HG03103 (cell line): ENCODE measurements around the gene CHID1.

Experiments used
- ATAC-seq: cut with Tn5 transposase; IDR thresholded peaks from one replicate; pipeline ENCODE4 v1.9.1; 2021; ENCODE audit warnings: low read depth; ENCODE audit not compliant: unreplicated experiment

CHID1 gene

GRCh38 chr11:910589-911030 is at the start of gene CHID1:
Gene CHID1, minus strand, starts transcription at chr11:910810. Its CDS starts 5,994 bp downstream, at chr11:904816.
- ATAC-seq, result peak; percentile 76

DNA sequence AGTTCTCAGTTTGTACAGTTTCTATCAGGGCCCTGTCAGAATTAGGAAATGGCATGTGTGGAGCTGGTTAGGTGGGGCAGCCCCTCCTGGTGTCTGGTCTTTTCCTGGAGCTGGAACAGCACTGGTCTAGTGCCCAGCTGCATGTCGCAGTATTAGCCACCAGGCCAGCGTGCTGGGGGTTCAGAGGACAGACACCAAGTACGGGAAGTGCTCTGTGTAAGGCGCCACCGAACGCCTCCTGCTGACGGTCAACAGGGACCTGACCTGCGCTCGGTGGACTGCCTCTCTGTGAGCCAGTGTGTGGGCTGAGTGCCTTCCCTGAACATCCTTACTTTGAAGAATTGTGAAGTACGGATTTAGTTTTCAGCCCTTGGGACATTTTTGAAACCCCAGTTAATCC is 49.0 kb upstream of the CHID1 start:
- ATAC-seq, result no peak

DNA sequence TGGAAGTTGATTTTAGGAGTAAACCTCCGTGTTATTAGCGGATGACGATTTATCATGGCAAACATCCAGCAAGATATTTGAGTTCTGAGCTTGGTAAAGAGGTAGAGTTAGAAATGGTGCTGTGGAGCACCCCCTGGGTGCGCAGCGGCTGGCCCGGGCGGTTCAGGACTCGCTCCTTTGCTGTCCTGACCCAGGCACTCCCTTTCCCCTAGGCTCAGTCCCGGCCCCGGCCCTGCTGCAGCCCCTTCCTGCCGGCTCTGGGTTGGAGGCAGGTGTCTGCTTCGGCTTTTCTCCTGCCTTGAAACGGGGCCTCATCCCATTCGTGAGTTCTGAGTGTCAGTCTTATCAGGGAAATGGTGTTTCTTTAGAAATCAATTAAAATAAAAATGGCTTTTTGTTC is 48.4 kb upstream of the CHID1 start:
- ATAC-seq, result no peak

DNA sequence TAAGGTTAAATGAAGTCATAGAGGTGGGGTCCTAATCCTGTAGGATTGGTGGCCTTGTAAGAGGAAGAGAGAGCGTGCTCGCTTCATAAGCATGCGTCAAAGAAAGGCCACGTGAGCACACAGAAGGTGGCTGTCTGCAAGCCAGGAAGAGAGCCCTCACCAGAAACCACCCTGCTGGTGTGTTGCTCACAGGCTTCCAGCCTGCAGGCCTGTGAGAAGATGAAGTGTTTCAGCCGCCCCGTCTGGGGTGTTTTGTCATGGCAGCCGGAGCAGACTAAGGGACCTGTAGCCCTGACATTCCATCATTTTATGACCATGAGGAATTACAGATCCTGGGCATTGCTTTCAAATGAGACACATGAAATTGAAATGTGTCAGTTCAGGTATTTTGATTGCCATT is 47.5 kb upstream of the CHID1 start:
- ATAC-seq, result no peak

GRCh38 chr11:957212-957920 is 46.8 kb upstream of the CHID1 start:
- ATAC-seq, result no peak

GRCh38 chr11:955154-956063 is 44.8 kb upstream of the CHID1 start:
- no peak for ATAC-seq

DNA sequence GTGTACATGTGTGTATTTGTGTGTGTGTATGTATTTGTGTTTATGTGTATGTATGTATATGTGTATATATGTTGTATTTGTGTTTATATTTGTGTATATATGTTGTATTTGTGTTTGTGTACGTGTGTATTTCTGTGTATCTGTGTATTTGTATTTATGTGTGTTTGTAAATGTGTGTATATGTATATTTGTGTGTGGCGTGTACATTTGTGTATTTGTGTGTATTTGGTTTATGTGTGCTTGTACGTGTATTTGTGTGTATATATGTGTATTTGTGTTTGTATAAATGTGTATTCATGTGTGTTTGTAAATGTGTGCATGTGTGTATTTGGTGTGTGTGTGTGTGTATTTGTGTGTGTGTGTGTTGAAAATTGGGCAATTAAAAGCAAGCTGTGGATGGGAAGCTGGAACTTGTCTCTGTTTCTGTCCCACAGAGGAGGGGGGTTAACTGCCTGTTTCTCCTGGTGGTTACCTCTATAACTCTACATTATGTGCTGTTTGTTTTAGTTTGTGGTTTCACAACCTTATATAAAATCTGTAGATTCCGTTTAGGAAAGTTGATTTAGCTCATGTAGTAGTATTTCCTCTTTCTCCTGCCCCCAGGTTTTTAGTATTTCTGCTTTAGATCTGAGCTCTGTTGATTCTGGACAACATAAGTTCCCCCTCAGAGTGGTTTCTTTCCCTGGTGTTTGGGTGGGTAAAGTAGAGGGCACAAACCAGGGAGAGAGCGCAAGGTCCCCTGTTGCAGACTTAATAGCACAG is 44.0 kb upstream of the CHID1 start:
- no peak for ATAC-seq

- no peak for ATAC-seq
These were observed 42.9 kb upstream of the CHID1 start for GRCh38 chr11:953512-953911.

DNA sequence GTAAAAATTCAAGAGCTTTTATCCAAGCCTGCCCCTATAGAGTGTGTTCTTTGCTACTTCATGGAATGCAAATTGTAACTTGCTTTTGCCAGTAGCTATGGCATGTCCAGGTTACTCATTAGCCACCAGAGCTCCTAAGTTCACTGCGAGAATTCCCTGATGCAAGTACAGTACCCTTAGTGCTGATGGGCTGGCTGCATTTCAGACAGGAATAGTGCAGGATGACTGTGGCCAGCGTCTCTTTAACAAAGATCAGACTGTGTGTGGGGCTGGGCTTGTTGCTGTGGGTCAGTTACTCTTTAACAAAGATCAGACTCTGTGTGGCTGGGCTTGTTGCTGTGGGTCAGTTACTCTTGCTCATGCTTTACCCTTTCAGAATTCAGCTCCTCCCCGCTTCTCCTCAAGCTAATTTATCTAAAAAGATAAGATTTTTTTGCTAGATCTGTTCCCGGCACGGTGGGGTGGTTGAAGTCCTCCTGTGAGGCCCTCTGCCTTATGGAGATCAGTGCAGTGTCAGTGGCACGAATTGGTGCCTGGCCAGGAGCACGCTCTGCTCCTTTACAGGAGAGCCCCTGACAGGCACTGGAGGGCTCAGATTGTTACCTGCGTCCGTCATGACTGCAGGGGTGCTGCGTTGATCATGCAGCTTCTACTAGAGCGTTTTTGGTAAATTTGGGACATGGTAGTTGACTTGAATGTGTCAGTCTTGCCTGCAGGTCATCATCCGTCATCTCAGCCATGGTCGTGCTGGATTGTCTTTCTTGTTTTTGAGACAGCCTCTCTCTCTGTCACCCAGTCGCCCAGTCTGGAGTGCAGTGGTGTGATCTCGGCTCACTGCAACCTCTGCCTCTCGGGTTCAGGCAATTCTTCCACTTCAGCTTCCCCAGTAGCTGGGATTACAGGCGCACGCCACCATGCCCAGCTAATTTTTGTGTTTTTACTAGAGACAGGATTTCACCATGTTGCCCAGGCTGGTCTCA is 42.1 kb upstream of the CHID1 start:
- no peak for ATAC-seq

GRCh38 chr11:951507-951906 is 40.9 kb upstream of the CHID1 start:
- ATAC-seq, result no peak

DNA sequence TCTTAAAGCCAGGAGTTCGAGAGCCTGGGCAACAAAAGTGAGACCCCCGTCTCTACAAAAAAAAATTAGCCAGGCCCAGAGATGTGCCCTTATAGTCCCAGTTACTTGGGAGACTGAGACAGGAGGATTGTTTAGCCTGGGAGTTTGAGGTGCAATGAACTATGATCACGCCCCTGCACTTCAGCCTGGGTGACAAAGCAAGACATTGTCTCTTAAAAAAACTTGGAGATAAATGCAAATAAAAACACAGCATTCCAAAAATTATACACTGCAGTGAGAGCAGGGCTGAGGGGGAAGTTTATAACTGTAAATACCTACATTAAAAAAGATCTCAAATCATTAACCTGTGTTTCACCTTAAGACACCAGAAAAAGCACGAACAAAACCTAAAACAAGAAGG is 37.1 kb upstream of the CHID1 start:
- ATAC-seq, result no peak

- no peak for ATAC-seq
These were observed 35.4 kb upstream of the CHID1 start for GRCh38 chr11:945986-946385.

GRCh38 chr11:944711-945470 is 34.3 kb upstream of the CHID1 start:
- ATAC-seq, result no peak

DNA sequence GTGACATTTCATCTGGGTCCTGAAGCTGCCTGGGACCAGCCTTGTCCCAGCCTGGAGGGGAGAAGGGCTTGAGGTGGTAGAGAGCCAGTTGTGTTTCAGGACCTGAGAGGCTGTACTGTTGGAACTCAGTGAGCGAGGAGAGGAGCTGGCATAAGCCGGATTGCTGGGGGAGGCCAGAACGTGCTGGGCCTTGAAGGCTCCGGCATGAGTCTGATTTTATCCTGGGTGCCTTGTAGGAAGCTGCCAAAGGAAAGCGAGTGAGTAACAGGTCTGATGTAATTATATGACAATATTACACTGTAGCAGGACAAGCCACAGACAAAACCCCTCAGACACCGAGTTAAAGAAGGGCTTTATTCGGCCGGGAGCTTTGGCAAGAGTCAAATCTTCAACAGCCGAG is 32.2 kb upstream of the CHID1 start:
- no peak for ATAC-seq

- ATAC-seq, result no peak
These were observed 30.0 kb upstream of the CHID1 start for GRCh38 chr11:940496-941135.

GRCh38 chr11:937841-938261 is 27.2 kb upstream of the CHID1 start:
- no peak for ATAC-seq

DNA sequence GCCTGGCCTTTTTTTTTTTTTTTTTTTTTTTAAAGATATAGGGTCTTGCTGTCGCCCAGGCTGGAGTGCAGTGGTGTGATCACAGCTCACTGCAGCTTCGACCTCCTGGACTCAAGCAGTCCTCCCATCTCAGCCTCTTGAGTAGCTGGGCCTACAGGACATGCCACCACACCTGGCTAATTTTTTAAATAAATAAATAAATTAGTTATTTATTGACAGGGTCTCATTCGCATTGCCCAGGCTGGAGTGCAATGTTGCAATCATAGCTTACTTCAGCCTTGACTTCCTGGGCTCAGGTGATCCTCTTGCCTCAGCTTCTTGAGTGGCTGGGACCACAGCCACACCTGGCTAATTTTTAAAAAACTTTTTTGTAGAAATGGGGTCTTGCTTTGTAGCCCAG is 25.6 kb upstream of the CHID1 start:
- ATAC-seq, result no peak

DNA sequence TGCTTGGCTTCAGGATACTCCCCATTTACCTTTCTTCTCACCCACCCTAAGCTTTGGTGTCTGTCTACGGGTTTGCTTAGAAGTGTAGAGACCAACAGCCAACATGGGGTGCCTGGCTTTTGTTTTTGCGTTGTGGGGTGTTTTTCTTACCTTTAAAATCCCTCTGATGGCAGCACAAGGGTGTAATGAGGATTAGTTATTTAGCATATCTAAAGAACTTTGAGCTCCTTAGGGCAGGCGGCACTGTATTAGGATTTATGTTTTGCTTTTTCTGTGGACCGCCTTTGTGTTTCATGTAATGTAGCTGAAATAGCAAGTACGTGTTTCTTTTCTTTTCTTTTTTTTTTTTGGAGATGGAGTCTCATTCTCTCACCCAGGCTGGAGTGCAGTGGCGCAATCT is 23.9 kb upstream of the CHID1 start:
- no peak for ATAC-seq

- no peak for ATAC-seq
These were observed 23.3 kb upstream of the CHID1 start for GRCh38 chr11:933936-934335.
